SK-N-SH treated with all-trans-retinoic acid at 6 μM for 48 hours (cell line): ENCODE data around the gene DNAJC4.

Source experiments
- ATAC-seq: fragments of 200-7000 bp; cut with Tn5 transposase; 3 replicates; pipeline ENCODE4 v1.9.1; 2020; ENCODE audit warnings: mild to moderate bottlenecking, moderate library complexity
- ARNTL ChIP-seq: fragments of 450-650 bp; formaldehyde crosslinking; IDR thresholded peaks from 2 replicates; pipeline ENCODE4 v1.5.0; 2020; ENCODE audit warnings: low read depth, mild to moderate bottlenecking, moderate library complexity, borderline replicate concordance
- BACH2 ChIP-seq: fragments of 250-450 bp; sonication (Bioruptor Pico); IDR thresholded peaks from 2 replicates; pipeline ENCODE4 v1.9.0; 2021; ENCODE audit warnings: mild to moderate bottlenecking, borderline replicate concordance
- CSRNP3 ChIP-seq: fragments of 250-450 bp; sonication (Bioruptor Pico); IDR thresholded peaks from 2 replicates; pipeline ENCODE4 v1.5.1; 2021; ENCODE audit warnings: mild to moderate bottlenecking, moderate library complexity
- ESRRG ChIP-seq: fragments of 250-450 bp; sonication (Bioruptor Pico); IDR thresholded peaks from 2 replicates; pipeline ENCODE4 v1.6.1; 2021; ENCODE audit warnings: mild to moderate bottlenecking
- GLIS3 ChIP-seq: fragments of 250-450 bp; sonication (Bioruptor Pico); IDR thresholded peaks from 2 replicates; pipeline ENCODE4 v1.5.0; 2020; ENCODE audit warnings: mild to moderate bottlenecking, moderate library complexity
- ISL1 ChIP-seq: fragments of 250-450 bp; sonication (Bioruptor Pico); IDR thresholded peaks from 2 replicates; pipeline ENCODE4 v2.1.2; 2022; ENCODE audit warnings: mild to moderate bottlenecking, moderate library complexity
- OSR1 ChIP-seq: fragments of 250-450 bp; sonication (Bioruptor Pico); IDR thresholded peaks from 2 replicates; pipeline ENCODE4 v1.8.0; 2022; ENCODE audit warnings: moderate library complexity, mild to moderate bottlenecking, inconsistent platforms
- PPARA ChIP-seq: fragments of 250-450 bp; sonication (Bioruptor Pico); IDR thresholded peaks from 2 replicates; pipeline ENCODE4 v1.5.0; 2020; ENCODE audit warnings: mild to moderate bottlenecking, borderline replicate concordance
- RARB ChIP-seq: fragments of 250-450 bp; sonication (Bioruptor Pico); IDR thresholded peaks from 2 replicates; pipeline ENCODE4 v1.8.0; 2021; ENCODE audit warnings: mild to moderate bottlenecking, moderate library complexity
- SNAI2 ChIP-seq: fragments of 250-450 bp; sonication (Bioruptor Pico); IDR thresholded peaks from 2 replicates; pipeline ENCODE4 v1.5.0; 2020; ENCODE audit warnings: mild to moderate bottlenecking, moderate library complexity
- TCF4 ChIP-seq: fragments of 250-450 bp; sonication (Bioruptor Pico); IDR thresholded peaks from 2 replicates; pipeline ENCODE4 v1.8.0; 2021; ENCODE audit warnings: mild to moderate bottlenecking, moderate library complexity, borderline replicate concordance
- TOX ChIP-seq: fragments of 250-450 bp; sonication (Bioruptor Pico); IDR thresholded peaks from 2 replicates; pipeline ENCODE4 v1.8.0; 2021; ENCODE audit warnings: mild to moderate bottlenecking, moderate library complexity, borderline replicate concordance
- ZC3H10 ChIP-seq: fragments of 250-450 bp; sonication (Bioruptor Pico); IDR thresholded peaks from 2 replicates; pipeline ENCODE4 v1.5.1; 2021; ENCODE audit warnings: mild to moderate bottlenecking, moderate library complexity
- ZFP30 ChIP-seq: fragments of 450-650 bp; formaldehyde crosslinking; IDR thresholded peaks from 2 replicates; pipeline ENCODE4 v1.5.0; 2022; ENCODE audit warnings: mild to moderate bottlenecking, moderate library complexity
- ZNF565 ChIP-seq: fragments of 450-650 bp; formaldehyde crosslinking; conservative IDR thresholded peaks from 2 replicates; pipeline ENCODE4 v1.5.0; 2020; ENCODE audit warnings: low read depth, mild to moderate bottlenecking, moderate library complexity
- TF ChIP-seq, protein P1 (sequence below): fragments of 250-450 bp; sonication (Bioruptor Pico); IDR thresholded peaks from 2 replicates; pipeline ENCODE4 v1.5.1; 2020; ENCODE audit warnings: low read depth, mild to moderate bottlenecking, moderate library complexity
- TF ChIP-seq, protein P2 (sequence below): fragments of 250-450 bp; sonication (Bioruptor Pico); IDR thresholded peaks from 2 replicates; pipeline ENCODE4 v1.8.0; 2020; ENCODE audit warnings: mild to moderate bottlenecking, moderate library complexity, borderline replicate concordance
- TF ChIP-seq, protein P3 (sequence below): fragments of 250-450 bp; sonication (Bioruptor Pico); IDR thresholded peaks from 2 replicates; pipeline ENCODE4 v1.8.0; 2021; ENCODE audit warnings: low read depth, mild to moderate bottlenecking, moderate library complexity, borderline replicate concordance
- TF ChIP-seq, protein P4 (sequence below): fragments of 250-450 bp; sonication (Bioruptor Pico); IDR thresholded peaks from 2 replicates; pipeline ENCODE4 v1.5.0; 2020; ENCODE audit warnings: mild to moderate bottlenecking, moderate library complexity

Gene DNAJC4

GRCh38 chr11:64185693-64186491 is 44.5 kb upstream of the DNAJC4 start, which contains the start of gene STIP1 (continued):
- TF ChIP-seq, protein P1, sequence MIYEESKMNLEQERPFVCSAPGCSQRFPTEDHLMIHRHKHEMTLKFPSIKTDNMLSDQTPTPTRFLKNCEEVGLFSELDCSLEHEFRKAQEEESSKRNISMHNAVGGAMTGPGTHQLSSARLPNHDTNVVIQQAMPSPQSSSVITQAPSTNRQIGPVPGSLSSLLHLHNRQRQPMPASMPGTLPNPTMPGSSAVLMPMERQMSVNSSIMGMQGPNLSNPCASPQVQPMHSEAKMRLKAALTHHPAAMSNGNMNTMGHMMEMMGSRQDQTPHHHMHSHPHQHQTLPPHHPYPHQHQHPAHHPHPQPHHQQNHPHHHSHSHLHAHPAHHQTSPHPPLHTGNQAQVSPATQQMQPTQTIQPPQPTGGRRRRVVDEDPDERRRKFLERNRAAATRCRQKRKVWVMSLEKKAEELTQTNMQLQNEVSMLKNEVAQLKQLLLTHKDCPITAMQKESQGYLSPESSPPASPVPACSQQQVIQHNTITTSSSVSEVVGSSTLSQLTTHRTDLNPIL: no peak
- no peak for TF ChIP-seq RARB (CRISPR knock-in tag)
- TF ChIP-seq CSRNP3 (CRISPR knock-in tag): no peak
- TF ChIP-seq OSR1 (CRISPR knock-in tag): no peak
- no peak for TF ChIP-seq ZC3H10 (CRISPR knock-in tag)

GRCh38 chr11:64186492-64187165 is 43.7 kb upstream of the DNAJC4 start:
- no peak for TF ChIP-seq ISL1
- TF ChIP-seq OSR1 (CRISPR knock-in tag): no peak
- no peak for TF ChIP-seq ARNTL (CRISPR knock-in tag)
- no peak for TF ChIP-seq GLIS3 (CRISPR knock-in tag)
- no peak for TF ChIP-seq ESRRG (CRISPR knock-in tag)
- no peak for TF ChIP-seq TOX (CRISPR knock-in tag)
- TF ChIP-seq SNAI2 (CRISPR knock-in tag): no peak
- TF ChIP-seq CSRNP3 (CRISPR knock-in tag): no peak
- TF ChIP-seq, protein P2, sequence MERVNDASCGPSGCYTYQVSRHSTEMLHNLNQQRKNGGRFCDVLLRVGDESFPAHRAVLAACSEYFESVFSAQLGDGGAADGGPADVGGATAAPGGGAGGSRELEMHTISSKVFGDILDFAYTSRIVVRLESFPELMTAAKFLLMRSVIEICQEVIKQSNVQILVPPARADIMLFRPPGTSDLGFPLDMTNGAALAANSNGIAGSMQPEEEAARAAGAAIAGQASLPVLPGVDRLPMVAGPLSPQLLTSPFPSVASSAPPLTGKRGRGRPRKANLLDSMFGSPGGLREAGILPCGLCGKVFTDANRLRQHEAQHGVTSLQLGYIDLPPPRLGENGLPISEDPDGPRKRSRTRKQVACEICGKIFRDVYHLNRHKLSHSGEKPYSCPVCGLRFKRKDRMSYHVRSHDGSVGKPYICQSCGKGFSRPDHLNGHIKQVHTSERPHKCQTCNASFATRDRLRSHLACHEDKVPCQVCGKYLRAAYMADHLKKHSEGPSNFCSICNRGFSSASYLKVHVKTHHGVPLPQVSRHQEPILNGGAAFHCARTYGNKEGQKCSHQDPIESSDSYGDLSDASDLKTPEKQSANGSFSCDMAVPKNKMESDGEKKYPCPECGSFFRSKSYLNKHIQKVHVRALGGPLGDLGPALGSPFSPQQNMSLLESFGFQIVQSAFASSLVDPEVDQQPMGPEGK (CRISPR knock-in tag): no peak
- no peak for TF ChIP-seq ZFP30
- TF ChIP-seq, protein P3, sequence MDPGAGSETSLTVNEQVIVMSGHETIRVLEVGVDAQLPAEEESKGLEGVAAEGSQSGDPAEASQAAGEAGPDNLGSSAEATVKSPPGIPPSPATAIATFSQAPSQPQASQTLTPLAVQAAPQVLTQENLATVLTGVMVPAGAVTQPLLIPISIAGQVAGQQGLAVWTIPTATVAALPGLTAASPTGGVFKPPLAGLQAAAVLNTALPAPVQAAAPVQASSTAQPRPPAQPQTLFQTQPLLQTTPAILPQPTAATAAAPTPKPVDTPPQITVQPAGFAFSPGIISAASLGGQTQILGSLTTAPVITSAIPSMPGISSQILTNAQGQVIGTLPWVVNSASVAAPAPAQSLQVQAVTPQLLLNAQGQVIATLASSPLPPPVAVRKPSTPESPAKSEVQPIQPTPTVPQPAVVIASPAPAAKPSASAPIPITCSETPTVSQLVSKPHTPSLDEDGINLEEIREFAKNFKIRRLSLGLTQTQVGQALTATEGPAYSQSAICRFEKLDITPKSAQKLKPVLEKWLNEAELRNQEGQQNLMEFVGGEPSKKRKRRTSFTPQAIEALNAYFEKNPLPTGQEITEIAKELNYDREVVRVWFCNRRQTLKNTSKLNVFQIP (CRISPR knock-in tag): no peak
- TF ChIP-seq PPARA (CRISPR knock-in tag): no peak
- ATAC-seq: no peak

- TF ChIP-seq ZNF565 (no peak), ZC3H10 (CRISPR knock-in tag) (no peak), ARNTL (CRISPR knock-in tag) (no peak), BACH2 (CRISPR knock-in tag) (no peak), PPARA (CRISPR knock-in tag) (no peak), ESRRG (CRISPR knock-in tag) (no peak), OSR1 (CRISPR knock-in tag) (no peak), TCF4 (CRISPR knock-in tag) (no peak)
- TF ChIP-seq, protein P1: no peak
- TF ChIP-seq, protein P2 (CRISPR knock-in tag): no peak
- TF ChIP-seq, protein P4, sequence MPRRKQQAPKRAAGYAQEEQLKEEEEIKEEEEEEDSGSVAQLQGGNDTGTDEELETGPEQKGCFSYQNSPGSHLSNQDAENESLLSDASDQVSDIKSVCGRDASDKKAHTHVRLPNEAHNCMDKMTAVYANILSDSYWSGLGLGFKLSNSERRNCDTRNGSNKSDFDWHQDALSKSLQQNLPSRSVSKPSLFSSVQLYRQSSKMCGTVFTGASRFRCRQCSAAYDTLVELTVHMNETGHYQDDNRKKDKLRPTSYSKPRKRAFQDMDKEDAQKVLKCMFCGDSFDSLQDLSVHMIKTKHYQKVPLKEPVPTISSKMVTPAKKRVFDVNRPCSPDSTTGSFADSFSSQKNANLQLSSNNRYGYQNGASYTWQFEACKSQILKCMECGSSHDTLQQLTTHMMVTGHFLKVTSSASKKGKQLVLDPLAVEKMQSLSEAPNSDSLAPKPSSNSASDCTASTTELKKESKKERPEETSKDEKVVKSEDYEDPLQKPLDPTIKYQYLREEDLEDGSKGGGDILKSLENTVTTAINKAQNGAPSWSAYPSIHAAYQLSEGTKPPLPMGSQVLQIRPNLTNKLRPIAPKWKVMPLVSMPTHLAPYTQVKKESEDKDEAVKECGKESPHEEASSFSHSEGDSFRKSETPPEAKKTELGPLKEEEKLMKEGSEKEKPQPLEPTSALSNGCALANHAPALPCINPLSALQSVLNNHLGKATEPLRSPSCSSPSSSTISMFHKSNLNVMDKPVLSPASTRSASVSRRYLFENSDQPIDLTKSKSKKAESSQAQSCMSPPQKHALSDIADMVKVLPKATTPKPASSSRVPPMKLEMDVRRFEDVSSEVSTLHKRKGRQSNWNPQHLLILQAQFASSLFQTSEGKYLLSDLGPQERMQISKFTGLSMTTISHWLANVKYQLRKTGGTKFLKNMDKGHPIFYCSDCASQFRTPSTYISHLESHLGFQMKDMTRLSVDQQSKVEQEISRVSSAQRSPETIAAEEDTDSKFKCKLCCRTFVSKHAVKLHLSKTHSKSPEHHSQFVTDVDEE (CRISPR knock-in tag): no peak
- ATAC-seq: no peak
Observed at GRCh38 chr11:64192434-64192833, 37.9 kb upstream of the DNAJC4 start.
